Activated naive CD8-positive, alpha-beta T cell treated with anti-CD3 and anti-CD28 coated beads, Interleukin-2, amount 10 ng/mL, durations not matched to agents 7 days and 5 days (primary cell): ENCODE measurements around the gene KCNMA1. TPM values are rescaled to one million over a fixed set of nuclear protein-coding genes. Genes with fewer than 3 reads are reported as not detected.

Source experiments
- ATAC-seq: fragments of 150-1000 bp; cut with Tn5 transposase; one replicate; pipeline ENCODE4 v1.10.0; 2021; ENCODE audit warnings: low read depth, moderate library complexity
- POLR2A ChIA-PET: fragments of 350-600 bp; sonication (Branson Sonifier 250); formaldehyde crosslinking; loops from one replicate; lab custom pipeline; 2021; ENCODE audit warnings: antibody characterized with exemption; lab: Charles Lee
- DNase-seq: peaks from one replicate; pipeline ENCODE4 v3.0.0; 2021
- H3K27ac Mint-ChIP-seq: one replicate; pipeline ENCODE4 v1.8.0; 2022; ENCODE audit warnings: mild to moderate bottlenecking, mixed read lengths
- H3K27me3 Mint-ChIP-seq: one replicate; pipeline ENCODE4 v1.8.0; 2022; ENCODE audit warnings: mild to moderate bottlenecking, moderate library complexity, mixed read lengths
- H3K36me3 Mint-ChIP-seq: one replicate; pipeline ENCODE4 v1.8.0; 2021; ENCODE audit warnings: mild to moderate bottlenecking, mixed read lengths
- H3K4me1 Mint-ChIP-seq: one replicate; pipeline ENCODE4 v1.8.0; 2021; ENCODE audit warnings: mixed read lengths
- H3K4me3 Mint-ChIP-seq: one replicate; pipeline ENCODE4 v1.8.0; 2022; ENCODE audit warnings: mild to moderate bottlenecking, moderate library complexity, mixed read lengths
- H3K9me3 Mint-ChIP-seq: one replicate; pipeline ENCODE4 v1.8.0; 2021; ENCODE audit warnings: mixed read lengths
- total RNA-seq, 2 experiments: library from RNA; stranded (reverse); gene quantifications; one replicate each; pipeline ENCODE4 v1.2.3, GENCODE V29; 2021

The KCNMA1 gene
- total RNA-seq, 2 experiments from 2014 or later, result 0.39 to 0.54 TPM

DNA sequence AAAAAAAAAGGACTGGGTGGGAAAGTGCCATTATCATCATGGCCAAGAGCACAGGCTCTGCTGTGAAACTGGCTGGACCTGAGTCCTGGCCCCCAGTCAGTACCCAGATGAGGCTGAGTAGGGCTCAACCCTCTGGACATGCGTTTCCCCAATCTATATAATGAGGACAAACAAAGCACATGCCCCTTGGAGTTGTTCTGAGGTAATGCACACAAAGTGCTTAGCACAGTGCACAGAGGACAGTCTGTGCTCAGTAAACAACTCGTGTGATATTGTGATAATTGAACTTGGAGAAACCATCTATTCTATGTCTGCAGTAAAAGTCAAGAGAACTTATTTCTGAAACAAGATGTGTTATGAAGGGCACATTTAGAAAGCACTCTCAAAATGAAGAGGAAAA, 138.8 kb downstream of the KCNMA1 start:
- peaks cover 14% of the 10 kb centered on the region for H3K27me3 Mint-ChIP-seq
- DNase-seq (no peak), ATAC-seq (no peak)
- no peak overlapping the region for H3K4me3 Mint-ChIP-seq
- H3K9me3 Mint-ChIP-seq, result no peaks in the 10 kb centered on the region
- H3K4me1 Mint-ChIP-seq, result peaks cover 1% of the 10 kb centered on the region
- H3K27ac Mint-ChIP-seq, result no peak overlapping the region
- POLR2A ChIA-PET, result no interaction called here
- H3K36me3 Mint-ChIP-seq, result no peaks in the 10 kb centered on the region

DNA sequence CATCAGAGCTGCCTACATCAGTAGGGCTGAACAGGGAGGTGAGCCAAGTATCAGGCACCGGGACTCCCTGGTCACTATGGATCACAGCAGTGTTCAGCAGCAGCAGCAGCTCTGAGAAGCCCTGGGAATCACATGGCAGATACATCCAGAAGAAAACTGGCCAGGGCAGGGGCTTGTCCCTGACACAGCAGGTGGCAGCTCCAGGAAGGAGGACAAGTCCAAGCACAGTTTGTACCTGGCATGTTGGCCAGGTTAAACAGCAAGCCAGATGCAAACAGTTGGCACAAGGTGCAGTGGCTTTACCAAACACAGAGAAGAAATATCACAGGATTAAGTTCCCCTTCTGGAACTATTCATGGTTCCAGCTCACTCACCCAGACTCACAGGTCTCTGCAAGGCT, 139.4 kb downstream of the KCNMA1 start:
- Mint-ChIP-seq H3K9me3 (no peaks in the 10 kb centered on the region), H3K27me3 (peaks cover 14% of the 10 kb centered on the region), H3K36me3 (no peaks in the 10 kb centered on the region), H3K27ac (no peak overlapping the region), H3K4me3 (no peak overlapping the region), H3K4me1 (peaks cover 1% of the 10 kb centered on the region)
- DNase-seq (no peak), ATAC-seq (no peak)
- POLR2A ChIA-PET, result no interaction called here

DNA sequence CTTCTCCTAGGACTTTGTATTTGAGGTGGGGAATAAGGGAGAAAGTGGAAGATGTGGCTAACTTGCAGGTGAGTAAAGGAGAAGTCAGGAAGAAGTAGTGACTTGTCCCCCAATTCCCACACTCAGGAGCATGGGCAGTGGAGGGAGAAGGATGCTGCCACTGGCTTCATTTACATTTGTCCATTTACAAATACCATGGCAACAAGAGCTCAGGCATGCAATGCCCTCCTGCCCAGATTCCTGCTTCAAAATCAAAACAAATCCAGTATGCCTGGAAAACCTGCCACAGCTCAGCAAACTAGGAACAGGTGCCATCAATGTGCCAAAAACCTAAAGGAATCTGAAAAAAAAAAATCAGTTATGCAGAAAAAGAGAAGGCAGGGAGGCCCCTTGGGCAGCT, 139.9 kb downstream of the KCNMA1 start:
- ATAC-seq (no peak), DNase-seq (no peak)
- H3K4me3 Mint-ChIP-seq, result no peak overlapping the region
- H3K36me3 Mint-ChIP-seq, result no peaks in the 10 kb centered on the region
- no peak overlapping the region for H3K27ac Mint-ChIP-seq
- no peaks in the 10 kb centered on the region for H3K9me3 Mint-ChIP-seq
- peaks cover 14% of the 10 kb centered on the region for H3K27me3 Mint-ChIP-seq
- peaks cover 1% of the 10 kb centered on the region for H3K4me1 Mint-ChIP-seq
- POLR2A ChIA-PET, result no interaction called here

DNA sequence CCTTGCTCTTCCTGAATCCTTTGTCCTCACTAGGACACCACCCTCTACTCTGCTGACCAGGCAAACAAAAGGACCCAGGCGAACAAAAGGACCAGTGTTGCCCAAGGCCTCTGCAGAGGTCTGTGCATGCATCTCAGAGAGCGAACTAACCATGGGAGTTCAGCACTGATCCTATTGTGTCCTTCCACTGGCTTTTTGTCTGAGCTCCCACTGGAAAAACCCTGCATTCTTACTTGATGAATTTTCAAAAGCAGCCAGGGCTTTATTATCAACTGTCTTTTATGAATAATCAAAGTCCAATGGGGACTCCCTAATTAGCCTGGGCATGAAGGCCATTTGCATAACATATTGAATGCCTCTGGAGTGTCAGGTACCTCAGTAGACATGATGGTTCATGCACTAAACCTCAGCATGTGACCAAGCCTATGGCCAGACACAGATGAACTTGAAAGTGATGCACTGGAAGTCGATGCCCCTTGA, 140.6 kb downstream of the KCNMA1 start:
- H3K4me1 Mint-ChIP-seq, result peaks cover 1% of the 10 kb centered on the region
- no peaks in the 10 kb centered on the region for H3K9me3 Mint-ChIP-seq
- H3K27ac Mint-ChIP-seq, result no peak overlapping the region
- H3K27me3 Mint-ChIP-seq, result peaks cover 11% of the 10 kb centered on the region
- no peaks in the 10 kb centered on the region for H3K36me3 Mint-ChIP-seq
- POLR2A ChIA-PET, result no interaction called here
- DNase-seq (no peak), ATAC-seq (no peak)
- no peak overlapping the region for H3K4me3 Mint-ChIP-seq

DNA sequence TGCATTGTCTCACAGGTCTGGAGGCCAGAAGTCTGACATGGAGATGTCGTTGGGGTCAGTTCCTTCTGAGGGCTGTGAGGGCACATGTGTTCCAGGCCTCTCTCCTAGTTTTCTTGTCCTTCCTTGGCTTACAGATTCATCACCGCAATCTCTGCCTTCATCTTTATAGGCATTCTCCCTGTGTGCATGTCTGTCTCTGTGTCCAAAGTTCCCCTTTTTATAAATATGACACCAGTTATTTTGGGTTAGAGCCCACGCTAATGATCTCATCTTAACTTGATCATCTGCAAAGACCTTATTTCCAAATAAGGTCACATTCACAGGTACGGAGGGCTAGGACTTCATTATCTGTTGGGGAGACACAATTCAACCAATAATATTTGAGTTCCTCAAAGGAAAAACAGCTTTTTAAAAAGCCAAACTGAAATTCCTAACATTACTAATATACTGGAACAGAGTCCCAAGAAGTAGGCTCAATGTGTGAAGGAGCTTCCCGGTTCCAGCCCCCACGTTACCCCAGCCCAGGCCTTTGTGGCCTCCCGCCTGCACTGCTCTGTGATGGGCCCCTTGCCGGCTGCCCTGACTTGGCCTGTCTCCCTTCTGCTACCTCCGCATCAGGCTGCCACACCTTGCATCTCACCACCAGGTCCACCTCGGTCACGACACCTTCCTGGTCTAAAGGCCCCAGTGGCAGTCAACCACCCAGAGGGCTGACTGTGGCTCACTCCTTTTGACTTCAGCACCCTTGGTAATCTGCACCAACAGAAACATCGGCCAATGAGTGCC, 142.7 kb downstream of the KCNMA1 start:
- Mint-ChIP-seq H3K9me3 (no peaks in the 10 kb centered on the region), H3K4me1 (no peaks in the 10 kb centered on the region), H3K4me3 (no peak overlapping the region), H3K36me3 (no peaks in the 10 kb centered on the region), H3K27me3 (peaks cover 8% of the 10 kb centered on the region), H3K27ac (no peak overlapping the region)
- POLR2A ChIA-PET, result no interaction called here
- DNase-seq, result no peak
- ATAC-seq, result no peak

DNA sequence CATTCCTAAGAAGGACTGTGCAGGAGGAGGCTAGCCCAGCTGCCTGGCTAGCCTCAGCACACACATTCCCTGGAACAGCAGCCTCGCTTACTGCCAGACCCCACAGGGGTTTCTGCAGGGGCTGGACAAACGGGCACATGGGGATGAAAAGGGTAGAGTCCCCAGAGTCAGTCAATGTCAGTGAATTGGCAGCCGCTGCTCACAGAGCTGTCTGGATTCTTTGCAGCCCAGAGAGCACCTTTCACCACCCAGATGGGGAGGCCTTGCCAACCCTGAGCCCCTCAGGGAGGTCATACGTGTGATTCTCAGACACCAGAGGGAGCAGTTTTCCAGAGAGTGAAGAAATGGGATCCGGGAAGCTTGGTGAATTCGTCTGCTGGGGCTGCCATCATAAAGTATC, 143.3 kb downstream of the KCNMA1 start:
- POLR2A ChIA-PET, result no interaction called here
- ATAC-seq (no peak), DNase-seq (no peak)
- Mint-ChIP-seq H3K27me3 (peaks cover 8% of the 10 kb centered on the region), H3K4me1 (no peaks in the 10 kb centered on the region), H3K9me3 (no peaks in the 10 kb centered on the region), H3K4me3 (no peak overlapping the region), H3K36me3 (no peaks in the 10 kb centered on the region), H3K27ac (no peak overlapping the region)

DNA sequence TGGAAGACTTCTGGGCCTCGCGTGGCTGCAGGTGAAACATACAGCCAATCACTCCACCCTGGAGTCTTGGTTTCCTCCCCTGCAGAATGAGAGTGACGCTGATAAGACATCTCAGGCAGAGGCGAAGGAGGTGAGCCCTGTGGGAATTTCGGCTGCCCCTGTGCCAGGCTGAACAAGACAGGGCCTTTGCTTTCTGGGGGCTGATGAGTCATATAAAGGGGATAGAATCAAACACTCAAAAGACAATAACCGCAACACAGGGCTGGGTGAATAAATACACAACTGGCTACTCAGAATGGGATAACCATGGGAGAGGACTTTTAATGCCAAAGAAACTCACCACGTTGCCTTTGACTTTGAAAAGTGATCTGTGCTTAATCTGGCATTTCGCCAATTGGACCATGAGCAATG, 143.8 kb downstream of the KCNMA1 start:
- Mint-ChIP-seq H3K27me3 (peaks cover 8% of the 10 kb centered on the region), H3K9me3 (no peaks in the 10 kb centered on the region), H3K27ac (no peak overlapping the region), H3K36me3 (no peaks in the 10 kb centered on the region), H3K4me1 (no peaks in the 10 kb centered on the region), H3K4me3 (no peak overlapping the region)
- POLR2A ChIA-PET, result no interaction called here
- DNase-seq, result no peak
- no peak for ATAC-seq

DNA sequence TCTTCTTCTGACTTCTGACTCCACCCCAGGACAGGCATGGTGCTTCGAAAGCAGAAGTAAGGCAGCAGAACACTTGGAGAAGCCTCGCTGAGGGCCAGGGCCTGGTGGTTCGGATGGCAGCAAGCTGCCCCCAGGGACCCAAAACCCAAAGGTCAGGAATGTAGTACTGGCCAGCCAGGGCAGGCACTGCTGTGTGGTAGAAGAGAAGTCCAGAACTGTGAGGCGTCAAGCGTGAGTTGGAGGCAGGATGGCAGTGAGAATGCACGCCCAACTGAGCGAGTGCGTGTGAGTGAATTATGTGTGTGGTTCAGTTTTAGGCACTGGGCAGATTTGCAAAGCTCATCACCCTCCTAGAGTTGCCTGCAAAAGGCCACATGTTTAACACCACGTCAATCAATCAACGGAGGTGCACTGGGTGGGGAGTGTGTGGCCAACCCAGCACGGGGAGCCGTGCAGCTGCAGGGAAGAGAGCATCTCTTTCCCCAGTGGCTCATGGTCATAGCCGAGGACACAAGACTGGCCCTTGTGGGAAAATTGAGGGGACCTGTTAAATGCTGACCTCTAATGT, 144.3 kb downstream of the KCNMA1 start:
- Mint-ChIP-seq H3K4me3 (no peak overlapping the region), H3K4me1 (no peaks in the 10 kb centered on the region)

DNA sequence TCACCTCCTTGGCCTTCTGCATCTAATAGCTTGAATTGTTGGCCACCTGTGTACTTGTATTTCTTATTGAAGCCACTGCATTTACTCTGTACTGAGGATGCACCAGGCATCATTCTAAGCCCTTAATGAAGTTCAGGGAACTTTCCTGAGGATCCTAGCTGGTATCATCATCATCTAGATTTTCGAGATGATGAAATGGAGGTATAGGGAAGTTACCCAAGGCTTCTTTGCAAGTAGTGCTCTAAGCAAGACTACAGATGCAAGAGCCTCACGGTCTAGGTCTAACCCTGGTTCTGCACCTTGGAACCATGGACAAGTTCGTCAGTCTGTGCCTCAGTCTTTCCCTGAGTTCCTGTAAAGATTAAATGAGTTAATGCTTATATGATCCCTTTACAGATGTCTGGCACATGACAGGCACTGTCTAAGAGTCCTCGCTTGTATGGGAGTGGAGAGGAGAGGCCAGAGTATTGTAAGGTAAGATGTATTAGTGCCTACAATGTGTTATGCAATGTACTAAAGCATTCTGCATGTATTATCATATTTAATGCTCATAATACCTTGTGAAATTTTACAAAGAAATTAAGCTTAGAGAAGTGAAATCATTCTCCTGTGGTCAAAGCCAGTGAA, 145.1 kb downstream of the KCNMA1 start:
- no peaks in the 10 kb centered on the region for H3K36me3 Mint-ChIP-seq
- no peak overlapping the region for H3K4me3 Mint-ChIP-seq
- H3K27me3 Mint-ChIP-seq, result peaks cover 3% of the 10 kb centered on the region
- no peak overlapping the region for H3K27ac Mint-ChIP-seq
- no peak for DNase-seq
- no peaks in the 10 kb centered on the region for H3K9me3 Mint-ChIP-seq
- POLR2A ChIA-PET, result no interaction called here
- no peaks in the 10 kb centered on the region for H3K4me1 Mint-ChIP-seq
- no peak for ATAC-seq

More for the DNA sequence above, 144.3 kb downstream of the KCNMA1 start:
- Mint-ChIP-seq H3K27ac (no peak overlapping the region), H3K36me3 (no peaks in the 10 kb centered on the region), H3K27me3 (peaks cover 8% of the 10 kb centered on the region), H3K9me3 (no peaks in the 10 kb centered on the region)
- no peak for DNase-seq
- ATAC-seq, result no peak
- POLR2A ChIA-PET, result no interaction called here

DNA sequence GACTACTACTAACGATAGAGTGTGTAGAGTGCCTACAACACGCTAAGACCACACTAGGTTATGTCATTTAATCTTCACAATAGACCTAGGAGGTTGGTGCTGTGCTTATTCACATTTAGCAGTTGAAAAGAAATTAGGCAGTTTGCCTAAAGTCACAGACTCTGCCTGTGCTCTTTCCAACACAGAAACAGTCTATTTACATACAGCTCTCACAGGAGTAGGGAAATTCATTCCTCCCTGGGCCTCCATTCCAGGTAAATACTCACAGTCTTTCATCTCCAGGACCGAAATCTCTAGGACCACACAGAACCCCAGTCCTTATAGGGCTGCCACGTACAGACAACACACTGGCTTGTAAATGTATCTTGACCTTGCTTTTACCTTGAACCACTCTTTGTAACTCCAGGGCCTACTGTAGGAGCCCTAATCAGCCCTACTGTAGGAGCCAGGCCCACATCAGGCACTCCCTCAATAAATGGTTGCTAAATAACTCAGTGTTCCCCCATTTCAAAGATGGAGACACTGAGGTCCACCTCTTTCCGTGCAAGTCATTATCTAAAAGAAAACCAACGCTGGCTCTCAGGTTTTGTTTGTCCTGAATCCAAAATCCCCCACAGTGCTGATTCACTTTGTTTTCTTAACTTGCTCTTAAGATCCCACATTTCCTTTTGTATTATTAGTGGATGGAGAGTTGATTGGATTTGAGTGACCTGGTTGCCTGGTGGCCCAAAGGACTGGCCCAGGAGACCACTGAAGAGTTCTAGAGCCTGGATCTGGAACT, 146.9 kb downstream of the KCNMA1 start:
- ATAC-seq (no peak), DNase-seq (no peak)
- Mint-ChIP-seq H3K9me3 (no peaks in the 10 kb centered on the region), H3K27me3 (peaks cover 3% of the 10 kb centered on the region), H3K4me3 (no peak overlapping the region), H3K36me3 (no peaks in the 10 kb centered on the region), H3K4me1 (no peaks in the 10 kb centered on the region), H3K27ac (no peak overlapping the region)
- POLR2A ChIA-PET, result no interaction called here

DNA sequence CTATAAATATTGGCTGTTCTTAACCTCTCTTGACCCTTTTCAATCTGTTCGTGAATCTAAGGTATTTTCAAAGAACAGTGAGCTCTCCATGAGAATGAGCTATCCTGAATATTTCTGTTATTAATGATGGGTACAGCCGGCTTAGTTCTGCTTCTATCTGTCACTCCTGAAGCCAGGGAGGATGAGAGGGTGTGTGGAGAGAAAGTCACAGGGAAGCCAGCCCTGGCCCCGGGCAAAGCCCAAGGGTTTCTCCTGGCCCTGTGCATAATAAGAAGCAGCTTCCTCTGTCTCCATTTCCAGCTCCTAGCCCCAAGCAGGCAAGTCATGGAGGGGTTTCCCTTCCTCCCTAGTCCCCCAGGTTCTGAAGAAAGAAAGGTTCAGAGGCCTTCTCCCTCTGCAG, 151.1 kb downstream of the KCNMA1 start:
- ATAC-seq (no peak), DNase-seq (no peak)
- peaks cover 2% of the 10 kb centered on the region for H3K27me3 Mint-ChIP-seq
- no peaks in the 10 kb centered on the region for H3K4me1 Mint-ChIP-seq
- H3K27ac Mint-ChIP-seq, result no peak overlapping the region
- POLR2A ChIA-PET, result no interaction called here
- no peaks in the 10 kb centered on the region for H3K36me3 Mint-ChIP-seq
- no peak overlapping the region for H3K4me3 Mint-ChIP-seq
- no peaks in the 10 kb centered on the region for H3K9me3 Mint-ChIP-seq

DNA sequence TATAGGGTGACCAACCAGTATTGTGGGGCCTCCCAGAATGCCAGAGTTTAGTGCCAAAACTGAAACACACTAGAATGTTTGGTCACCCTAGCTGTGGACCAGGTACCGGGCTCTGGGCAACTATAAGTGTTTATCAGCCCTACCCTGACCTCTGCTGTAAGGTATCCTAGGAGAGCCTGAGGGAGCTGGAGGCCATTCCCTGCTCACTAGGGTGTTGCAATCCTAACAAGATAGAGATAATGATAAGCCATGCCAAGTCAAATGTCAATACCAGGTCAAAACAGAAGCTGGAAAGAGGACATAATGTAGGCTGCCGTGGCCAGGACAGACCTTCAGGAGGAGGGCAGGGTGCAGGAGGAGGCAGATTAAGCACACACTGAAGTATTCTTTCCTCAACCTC, 151.8 kb downstream of the KCNMA1 start:
- POLR2A ChIA-PET, result no interaction called here
- H3K36me3 Mint-ChIP-seq, result no peaks in the 10 kb centered on the region
- no peaks in the 10 kb centered on the region for H3K9me3 Mint-ChIP-seq
- no peak overlapping the region for H3K4me3 Mint-ChIP-seq
- H3K4me1 Mint-ChIP-seq, result no peaks in the 10 kb centered on the region
- DNase-seq, result no peak
- no peak for ATAC-seq
- peaks cover 2% of the 10 kb centered on the region for H3K27me3 Mint-ChIP-seq
- H3K27ac Mint-ChIP-seq, result no peak overlapping the region

DNA sequence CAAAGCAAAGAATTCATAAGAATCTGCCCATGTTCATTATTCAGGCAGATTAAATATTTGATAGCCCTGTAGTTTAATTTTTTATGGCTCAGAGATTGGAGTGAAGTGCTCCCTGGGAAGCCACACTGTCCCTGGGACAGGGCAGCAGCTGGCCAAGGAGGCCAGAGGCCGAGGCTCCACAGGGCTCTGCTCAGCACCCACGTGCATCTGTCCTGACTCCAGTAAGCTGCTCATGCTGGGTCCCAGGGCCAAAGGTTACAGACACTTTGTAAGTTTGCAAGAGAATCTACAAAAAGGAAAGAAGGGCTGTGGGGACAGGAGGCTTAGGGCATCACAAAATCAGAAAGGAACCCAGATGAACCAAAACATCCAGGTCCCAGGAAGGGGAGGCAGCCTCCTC, 155.5 kb downstream of the KCNMA1 start:
- no peak overlapping the region for H3K4me3 Mint-ChIP-seq
- no peaks in the 10 kb centered on the region for H3K4me1 Mint-ChIP-seq
- peaks cover 2% of the 10 kb centered on the region for H3K27me3 Mint-ChIP-seq
- H3K36me3 Mint-ChIP-seq, result no peaks in the 10 kb centered on the region
- ATAC-seq (no peak), DNase-seq (no peak)
- POLR2A ChIA-PET, result no interaction called here
- H3K9me3 Mint-ChIP-seq, result no peaks in the 10 kb centered on the region
- no peak overlapping the region for H3K27ac Mint-ChIP-seq
